WTC11 (cell line): ENCODE data around the gene OGFOD3. TPM values are rescaled to one million over a fixed set of nuclear protein-coding genes. Genes with fewer than 3 reads are reported as not detected.

Experiments
- ATAC-seq: fragments of 200-7000 bp; cut with Tn5 transposase; 2 replicates; pipeline ENCODE4 v1.10.0; 2021; ENCODE audit warnings: mild to moderate bottlenecking, moderate library complexity
- CTCF ChIA-PET: fragments of 300-600 bp; sonication (Branson Sonifier 250); formaldehyde crosslinking; loops from one replicate; lab custom pipeline; 2021; ENCODE audit warnings: antibody characterized with exemption; lab: Charles Lee
- POLR2A ChIA-PET: fragments of 350-600 bp; sonication (Branson Sonifier 250); formaldehyde crosslinking; loops from one replicate; lab custom pipeline; 2021; ENCODE audit warnings: antibody characterized with exemption; lab: Charles Lee
- DNase-seq: peaks from one replicate; pipeline ENCODE4 v3.0.0; 2021; ENCODE audit warnings: low spot score
- H3K27ac Mint-ChIP-seq: 2 replicates; pipeline ENCODE4 v1.8.0; 2021; ENCODE audit warnings: mixed read lengths
- H3K27me3 Mint-ChIP-seq: 2 replicates; pipeline ENCODE4 v1.8.0; 2021; ENCODE audit warnings: low read depth, mild to moderate bottlenecking, moderate library complexity, mixed read lengths
- H3K36me3 Mint-ChIP-seq: 2 replicates; pipeline ENCODE4 v1.8.0; 2021; ENCODE audit warnings: mixed read lengths
- H3K4me1 Mint-ChIP-seq: 2 replicates; pipeline ENCODE4 v1.8.0; 2022; ENCODE audit warnings: mixed read lengths
- H3K4me3 Mint-ChIP-seq: 2 replicates; pipeline ENCODE4 v1.8.0; 2021; ENCODE audit warnings: mild to moderate bottlenecking, moderate library complexity, mixed read lengths
- H3K9me3 Mint-ChIP-seq: 2 replicates; pipeline ENCODE4 v1.8.0; 2021; ENCODE audit warnings: mixed read lengths
- CBFB ChIP-seq: sonication (generic); formaldehyde crosslinking; IDR thresholded peaks from 2 replicates; pipeline ENCODE4 v1.8.1; 2022; ENCODE audit warnings: mild to moderate bottlenecking, low read depth, missing genetic modification reagents
- E2F5 ChIP-seq: sonication (generic); formaldehyde crosslinking; IDR thresholded peaks from 2 replicates; pipeline ENCODE4 v1.8.1; 2022; ENCODE audit warnings: mild to moderate bottlenecking, moderate library complexity, missing genetic modification reagents
- FOXP1 ChIP-seq: sonication (generic); formaldehyde crosslinking; IDR thresholded peaks from 2 replicates; pipeline ENCODE4 v1.8.0; 2022; ENCODE audit warnings: missing genetic modification reagents, mild to moderate bottlenecking, moderate library complexity, borderline replicate concordance
- GTF2I ChIP-seq: fragments of 250-450 bp; sonication (Bioruptor Pico); conservative IDR thresholded peaks from 2 replicates; pipeline ENCODE4 v1.4.0; 2021; ENCODE audit warnings: mild to moderate bottlenecking
- HMGA2 ChIP-seq: fragments of 250-450 bp; sonication (Bioruptor Pico); IDR thresholded peaks from 2 replicates; pipeline ENCODE4 v1.4.0; 2021; ENCODE audit warnings: mild to moderate bottlenecking, moderate library complexity
- IRF2 ChIP-seq: sonication (generic); formaldehyde crosslinking; IDR thresholded peaks from 2 replicates; pipeline ENCODE4 v1.8.0; 2022; ENCODE audit warnings: low read depth, missing genetic modification reagents, borderline replicate concordance
- MXD4 ChIP-seq: fragments of 250-450 bp; sonication (Bioruptor Pico); IDR thresholded peaks from 2 replicates; pipeline ENCODE4 v1.8.0; 2021; ENCODE audit warnings: mild to moderate bottlenecking, moderate library complexity, borderline replicate concordance
- NR1H2 ChIP-seq: sonication (generic); formaldehyde crosslinking; IDR thresholded peaks from 2 replicates; pipeline ENCODE4 v1.9.0; 2021; ENCODE audit warnings: mild to moderate bottlenecking, moderate library complexity, missing genetic modification reagents
- NR3C1 ChIP-seq: sonication (generic); formaldehyde crosslinking; conservative IDR thresholded peaks from 2 replicates; pipeline ENCODE4 v1.8.1; 2023; ENCODE audit warnings: low read depth, mild to moderate bottlenecking, missing genetic modification reagents
- RORB ChIP-seq: fragments of 250-450 bp; sonication (Bioruptor Pico); IDR thresholded peaks from 2 replicates; pipeline ENCODE4 v1.9.0; 2021; ENCODE audit warnings: mild to moderate bottlenecking
- ZBTB21 ChIP-seq: sonication (generic); formaldehyde crosslinking; IDR thresholded peaks from 2 replicates; pipeline ENCODE4 v1.8.1; 2023; ENCODE audit warnings: mild to moderate bottlenecking, missing genetic modification reagents, borderline replicate concordance
- ZNF317 ChIP-seq: sonication (generic); formaldehyde crosslinking; IDR thresholded peaks from 2 replicates; pipeline ENCODE4 v1.8.1; 2023; ENCODE audit warnings: low read depth, mild to moderate bottlenecking, moderate library complexity, missing genetic modification reagents, borderline replicate concordance
- ZNF671 ChIP-seq: fragments of 250-450 bp; sonication (Bioruptor Pico); IDR thresholded peaks from 2 replicates; pipeline ENCODE4 v1.8.0; 2021; ENCODE audit warnings: mild to moderate bottlenecking
- ZSCAN18 ChIP-seq: fragments of 250-450 bp; sonication (Bioruptor Pico); IDR thresholded peaks from 2 replicates; pipeline ENCODE4 v2.1.2; 2022; ENCODE audit warnings: mild to moderate bottlenecking, moderate library complexity
- total RNA-seq: library from RNA; stranded (reverse); gene quantifications from 3 replicates; pipeline ENCODE4 v1.2.3, GENCODE V29; 2021
- TF ChIP-seq, protein P1 (sequence below): fragments of 250-450 bp; sonication (Bioruptor Pico); IDR thresholded peaks from 2 replicates; pipeline ENCODE4 v1.9.0; 2021; ENCODE audit warnings: mild to moderate bottlenecking, borderline replicate concordance
- TF ChIP-seq, protein P2 (sequence below): sonication (generic); formaldehyde crosslinking; IDR thresholded peaks from 2 replicates; pipeline ENCODE4 v1.8.0; 2022; ENCODE audit warnings: mild to moderate bottlenecking, missing genetic modification reagents

The OGFOD3 gene
- total RNA-seq, 1 experiment from 2014 or later: 20.4 TPM

GRCh38 chr17:82408938-82409318 lies 9.5 kb downstream of the OGFOD3 start (continued):
- TF ChIP-seq CBFB (no peak), MXD4 (CRISPR knock-in tag) (no peak)

DNA sequence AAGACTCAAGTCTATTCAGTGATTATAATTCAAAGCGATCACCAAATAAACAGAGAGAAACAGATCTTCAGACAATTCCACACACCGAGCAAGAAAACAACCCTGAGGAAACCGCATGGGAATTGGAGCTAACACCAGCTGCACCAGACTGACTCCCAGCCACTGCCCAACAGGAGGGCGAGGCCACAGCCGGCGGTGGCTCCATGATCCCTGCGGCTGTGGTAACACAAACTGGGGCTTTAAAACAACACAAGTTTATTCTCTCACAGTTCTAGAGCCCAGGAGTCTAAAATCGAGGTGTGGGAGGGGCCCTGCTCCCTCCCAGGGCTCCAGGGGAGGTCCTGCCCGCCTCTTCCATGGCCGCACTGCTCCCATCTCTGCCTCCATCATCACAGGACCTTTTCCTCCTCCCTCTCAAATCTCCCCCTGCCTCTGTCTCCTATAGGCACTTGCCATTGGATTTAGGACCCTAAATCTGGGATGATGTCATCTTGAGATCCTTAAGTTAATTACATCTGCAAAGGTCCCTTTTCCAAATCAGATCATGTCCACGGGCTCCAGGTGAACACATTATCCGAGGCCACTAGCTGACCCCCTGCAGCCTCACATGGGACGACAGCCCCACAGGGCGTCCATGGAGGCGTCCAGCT lies 10.0 kb downstream of the OGFOD3 start:
- H3K36me3 Mint-ChIP-seq: peaks cover 4% of the 10 kb centered on the region; the same call in 1 of the 2 replicates
- ATAC-seq (no peak), DNase-seq (no peak)
- no peak overlapping the region for H3K27ac Mint-ChIP-seq
- H3K4me1 Mint-ChIP-seq: no peaks in the 10 kb centered on the region
- POLR2A ChIA-PET: interaction anchor here (0.6 kb wide), 1 partner anchor 74 kb away, joined by 12 read pairs; no protein-coding TSS in a partner anchor
- CTCF ChIA-PET: interaction anchor here (0.6 to 1.4 kb wide), 3 partner anchors 9 to 56 kb away, joined by 3 to 5 read pairs (median 3); no protein-coding TSS in a partner anchor
- TF ChIP-seq NR3C1 (CRISPR knock-in tag): no peak
- TF ChIP-seq ZBTB21 (CRISPR knock-in tag): no peak
- no peak for TF ChIP-seq HMGA2 (CRISPR knock-in tag)
- TF ChIP-seq ZNF671 (CRISPR knock-in tag): no peak
- H3K27me3 Mint-ChIP-seq: no peaks in the 10 kb centered on the region
- H3K4me3 Mint-ChIP-seq: no peak overlapping the region
- H3K9me3 Mint-ChIP-seq: no peaks in the 10 kb centered on the region

- ATAC-seq (no peak), DNase-seq (no peak)
- Mint-ChIP-seq H3K27me3 (no peaks in the 10 kb centered on the region), H3K27ac (peak overlapping the region; percentile 83), H3K9me3 (no peaks in the 10 kb centered on the region), H3K36me3 (peaks cover 6% of the 10 kb centered on the region), H3K4me3 (no peak overlapping the region), H3K4me1 (no peaks in the 10 kb centered on the region)
- ChIA-PET POLR2A (no interaction called here), CTCF (interaction anchor here (1.3 to 1.5 kb wide), 2 partner anchors 17 to 51 kb away, joined by 3 to 4 read pairs; no protein-coding TSS in a partner anchor)
- TF ChIP-seq ZSCAN18 (CRISPR knock-in tag) (no peak), GTF2I (no peak)
These were observed 11.1 kb downstream of the OGFOD3 start for GRCh38 chr17:82407255-82407654.

- ChIA-PET POLR2A (no interaction called here), CTCF (interaction anchor here (1.3 to 1.5 kb wide), 2 partner anchors 18 to 50 kb away, joined by 3 to 4 read pairs; no protein-coding TSS in a partner anchor)
- no peak overlapping the region for H3K27ac Mint-ChIP-seq
- ATAC-seq (no peak), DNase-seq (no peak)
- H3K27me3 Mint-ChIP-seq: no peaks in the 10 kb centered on the region
- H3K36me3 Mint-ChIP-seq: peaks cover 8% of the 10 kb centered on the region
- no peaks in the 10 kb centered on the region for H3K9me3 Mint-ChIP-seq
- H3K4me1 Mint-ChIP-seq: no peaks in the 10 kb centered on the region
- H3K4me3 Mint-ChIP-seq: no peak overlapping the region
- TF ChIP-seq E2F5 (CRISPR knock-in tag): no peak
- no peak for TF ChIP-seq RORB (CRISPR knock-in tag)
- no peak for TF ChIP-seq IRF2
- no peak for TF ChIP-seq FOXP1
- no peak for TF ChIP-seq ZSCAN18 (CRISPR knock-in tag)
- no peak for TF ChIP-seq NR1H2
- TF ChIP-seq, protein P1, sequence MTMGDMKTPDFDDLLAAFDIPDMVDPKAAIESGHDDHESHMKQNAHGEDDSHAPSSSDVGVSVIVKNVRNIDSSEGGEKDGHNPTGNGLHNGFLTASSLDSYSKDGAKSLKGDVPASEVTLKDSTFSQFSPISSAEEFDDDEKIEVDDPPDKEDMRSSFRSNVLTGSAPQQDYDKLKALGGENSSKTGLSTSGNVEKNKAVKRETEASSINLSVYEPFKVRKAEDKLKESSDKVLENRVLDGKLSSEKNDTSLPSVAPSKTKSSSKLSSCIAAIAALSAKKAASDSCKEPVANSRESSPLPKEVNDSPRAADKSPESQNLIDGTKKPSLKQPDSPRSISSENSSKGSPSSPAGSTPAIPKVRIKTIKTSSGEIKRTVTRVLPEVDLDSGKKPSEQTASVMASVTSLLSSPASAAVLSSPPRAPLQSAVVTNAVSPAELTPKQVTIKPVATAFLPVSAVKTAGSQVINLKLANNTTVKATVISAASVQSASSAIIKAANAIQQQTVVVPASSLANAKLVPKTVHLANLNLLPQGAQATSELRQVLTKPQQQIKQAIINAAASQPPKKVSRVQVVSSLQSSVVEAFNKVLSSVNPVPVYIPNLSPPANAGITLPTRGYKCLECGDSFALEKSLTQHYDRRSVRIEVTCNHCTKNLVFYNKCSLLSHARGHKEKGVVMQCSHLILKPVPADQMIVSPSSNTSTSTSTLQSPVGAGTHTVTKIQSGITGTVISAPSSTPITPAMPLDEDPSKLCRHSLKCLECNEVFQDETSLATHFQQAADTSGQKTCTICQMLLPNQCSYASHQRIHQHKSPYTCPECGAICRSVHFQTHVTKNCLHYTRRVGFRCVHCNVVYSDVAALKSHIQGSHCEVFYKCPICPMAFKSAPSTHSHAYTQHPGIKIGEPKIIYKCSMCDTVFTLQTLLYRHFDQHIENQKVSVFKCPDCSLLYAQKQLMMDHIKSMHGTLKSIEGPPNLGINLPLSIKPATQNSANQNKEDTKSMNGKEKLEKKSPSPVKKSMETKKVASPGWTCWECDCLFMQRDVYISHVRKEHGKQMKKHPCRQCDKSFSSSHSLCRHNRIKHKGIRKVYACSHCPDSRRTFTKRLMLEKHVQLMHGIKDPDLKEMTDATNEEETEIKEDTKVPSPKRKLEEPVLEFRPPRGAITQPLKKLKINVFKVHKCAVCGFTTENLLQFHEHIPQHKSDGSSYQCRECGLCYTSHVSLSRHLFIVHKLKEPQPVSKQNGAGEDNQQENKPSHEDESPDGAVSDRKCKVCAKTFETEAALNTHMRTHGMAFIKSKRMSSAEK (CRISPR knock-in tag): no peak
- no peak for TF ChIP-seq ZNF317 (CRISPR knock-in tag)
- TF ChIP-seq, protein P2, sequence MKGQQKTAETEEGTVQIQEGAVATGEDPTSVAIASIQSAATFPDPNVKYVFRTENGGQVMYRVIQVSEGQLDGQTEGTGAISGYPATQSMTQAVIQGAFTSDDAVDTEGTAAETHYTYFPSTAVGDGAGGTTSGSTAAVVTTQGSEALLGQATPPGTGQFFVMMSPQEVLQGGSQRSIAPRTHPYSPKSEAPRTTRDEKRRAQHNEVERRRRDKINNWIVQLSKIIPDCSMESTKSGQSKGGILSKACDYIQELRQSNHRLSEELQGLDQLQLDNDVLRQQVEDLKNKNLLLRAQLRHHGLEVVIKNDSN (CRISPR knock-in tag): no peak
These were observed 12.2 kb downstream of the OGFOD3 start for GRCh38 chr17:82406131-82406671.
